ENCODE measurements around the gene PTPN21. TPM values are rescaled to one million over a fixed set of nuclear protein-coding genes. Genes with fewer than 3 reads are reported as not detected.

The PTPN21 gene
- polyA plus RNA-seq, 1 of the 3 experiments (the other 2 are of a cell fraction), result 5.6 TPM

GRCh38 chr14:88535149-88535548 is 19.7 kb downstream of the PTPN21 start:
- TF ChIP-seq USF1 (IDR thresholded peaks at IDR 0.05; ENCODE audit: borderline replicate concordance, low read depth), result no peak
- TF ChIP-seq JUND (IDR thresholded peaks at IDR 0.05), result no peak
- TF ChIP-seq POLR2AphosphoS5 (IDR thresholded peaks at IDR 0.05; ENCODE audit: low read depth, low read length), result no peak
- TF ChIP-seq TCF12 (IDR thresholded peaks at IDR 0.05), result no peak
- TF ChIP-seq TEAD4 (IDR thresholded peaks at IDR 0.05; ENCODE audit: borderline replicate concordance, insufficient read depth), result no peak
- no peak for TF ChIP-seq MEF2A (IDR thresholded peaks at IDR 0.05; ENCODE audit: borderline replicate concordance, low read depth)
- TF ChIP-seq IRF3 (IDR thresholded peaks at IDR 0.05; ENCODE audit: low read depth, low read length), result no peak
- TF ChIP-seq NRF1 (IDR thresholded peaks at IDR 0.05; ENCODE audit: low read depth, low read length), result no peak
- TF ChIP-seq RXRA (IDR thresholded peaks at IDR 0.05; ENCODE audit: borderline replicate concordance, low read depth), result no peak
- TF ChIP-seq GATA2 (CRISPR knock-in tag; IDR thresholded peaks at IDR 0.05), result no peak
- no peak for TF ChIP-seq ELF1 (IDR thresholded peaks at IDR 0.05)
- no peak for TF ChIP-seq SIN3A (IDR thresholded peaks at IDR 0.05; ENCODE audit: borderline replicate concordance, low read depth, low read length)
- TF ChIP-seq REST (IDR thresholded peaks at IDR 0.05; ENCODE audit: low read depth, low read length), result no peak
- no peak for TF ChIP-seq RFX5 (IDR thresholded peaks at IDR 0.05; ENCODE audit: low read length)
- TF ChIP-seq FOXM1 (IDR thresholded peaks at IDR 0.05; ENCODE audit: low read depth), result no peak
- no peak for TF ChIP-seq EP300 (IDR thresholded peaks at IDR 0.05; ENCODE audit: borderline replicate concordance in 1 of 2, low read depth in 1 of 2, low read length in 1 of 2)
- Histone ChIP-seq H3K4me3 (ENCODE audit: low read depth in 2 of 2, low read length in 1 of 2) (no peak overlapping the region), H2AFZ (ENCODE audit: low read depth) (no peak overlapping the region), H3K27me3 (ENCODE audit: insufficient read depth) (no peaks in the 10 kb centered on the region), H3K27ac (ENCODE audit: low read depth in 2 of 2, low read length in 1 of 2) (no peak overlapping the region), H3K9ac (no peak overlapping the region), H3F3A (replicated peaks; ENCODE audit: insufficient read depth) (no peaks in the 10 kb centered on the region), H3K36me3 (replicated peaks in 1 of 2; ENCODE audit: control insufficient read depth in 1 of 2, insufficient read depth in 2 of 2, low read length in 1 of 2) (peaks cover 28 to 34% of the 10 kb centered on the region in 2 experiments), H3K79me2 (ENCODE audit: insufficient read depth) (peaks cover 69% of the 10 kb centered on the region), H3K9me3 (no peaks in the 10 kb centered on the region), H3K9me2 (no peaks in the 10 kb centered on the region), H3K4me2 (no peak overlapping the region), H4K20me1 (ENCODE audit: insufficient read depth) (peaks cover 10% of the 10 kb centered on the region), H3K4me1 (ENCODE audit: control insufficient read depth in 1 of 2, insufficient read depth in 2 of 2, low read depth in 1 of 2, low read length in 1 of 2) (no peaks in the 10 kb centered on the region)
- DNase-seq, result no peak
- POLR2A ChIA-PET, result no interaction called here
- CTCF ChIA-PET, result no interaction called here
- 92% methylated on average over 4 of the region's 4 CpGs for WGBS (ENCODE audit: low lambda C conversion rate)

Measured in SK-N-SH (cell line).